ENCODE data around the gene CKAP2L. TPM values are rescaled to one million over a fixed set of nuclear protein-coding genes. Genes with fewer than 3 reads are reported as not detected.

Gene CKAP2L, protein sequence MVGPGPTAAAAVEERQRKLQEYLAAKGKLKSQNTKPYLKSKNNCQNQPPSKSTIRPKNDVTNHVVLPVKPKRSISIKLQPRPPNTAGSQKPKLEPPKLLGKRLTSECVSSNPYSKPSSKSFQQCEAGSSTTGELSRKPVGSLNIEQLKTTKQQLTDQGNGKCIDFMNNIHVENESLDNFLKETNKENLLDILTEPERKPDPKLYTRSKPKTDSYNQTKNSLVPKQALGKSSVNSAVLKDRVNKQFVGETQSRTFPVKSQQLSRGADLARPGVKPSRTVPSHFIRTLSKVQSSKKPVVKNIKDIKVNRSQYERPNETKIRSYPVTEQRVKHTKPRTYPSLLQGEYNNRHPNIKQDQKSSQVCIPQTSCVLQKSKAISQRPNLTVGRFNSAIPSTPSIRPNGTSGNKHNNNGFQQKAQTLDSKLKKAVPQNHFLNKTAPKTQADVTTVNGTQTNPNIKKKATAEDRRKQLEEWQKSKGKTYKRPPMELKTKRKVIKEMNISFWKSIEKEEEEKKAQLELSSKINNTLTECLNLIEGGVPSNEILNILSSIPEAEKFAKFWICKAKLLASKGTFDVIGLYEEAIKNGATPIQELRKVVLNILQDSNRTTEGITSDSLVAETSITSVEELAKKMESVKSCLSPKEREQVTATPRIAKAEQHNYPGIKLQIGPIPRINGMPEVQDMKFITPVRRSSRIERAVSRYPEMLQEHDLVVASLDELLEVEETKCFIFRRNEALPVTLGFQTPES
- 1 to 10 TPM; 1.4 to 4.7 TPM for total RNA-seq
- long read RNA-seq, partial matches to known transcripts, result 2 of 3 reads
- long read RNA-seq, other reads (novel, unspliced or antisense), result 1 of 3 reads

- peak; percentile 96 to 97 for DNase-seq
- intact Hi-C loops (cut with DNase I, micrococcal nuclease), result no loop called here
- peak; percentile 99 for ATAC-seq
Observed at GRCh38 chr2:112764071-112765044, at the start of gene CKAP2L. Gene CKAP2L (minus strand): TSS chr2:112764609. CDS start chr2:112764598, 11 bp downstream.

GRCh38 chr2:112813280-112813966 is 49.0 kb upstream of the CKAP2L start:
- intact Hi-C loops (cut with DNase I, micrococcal nuclease), result no loop called here
- ATAC-seq, result no peak
- DNase-seq, result no peak

DNA sequence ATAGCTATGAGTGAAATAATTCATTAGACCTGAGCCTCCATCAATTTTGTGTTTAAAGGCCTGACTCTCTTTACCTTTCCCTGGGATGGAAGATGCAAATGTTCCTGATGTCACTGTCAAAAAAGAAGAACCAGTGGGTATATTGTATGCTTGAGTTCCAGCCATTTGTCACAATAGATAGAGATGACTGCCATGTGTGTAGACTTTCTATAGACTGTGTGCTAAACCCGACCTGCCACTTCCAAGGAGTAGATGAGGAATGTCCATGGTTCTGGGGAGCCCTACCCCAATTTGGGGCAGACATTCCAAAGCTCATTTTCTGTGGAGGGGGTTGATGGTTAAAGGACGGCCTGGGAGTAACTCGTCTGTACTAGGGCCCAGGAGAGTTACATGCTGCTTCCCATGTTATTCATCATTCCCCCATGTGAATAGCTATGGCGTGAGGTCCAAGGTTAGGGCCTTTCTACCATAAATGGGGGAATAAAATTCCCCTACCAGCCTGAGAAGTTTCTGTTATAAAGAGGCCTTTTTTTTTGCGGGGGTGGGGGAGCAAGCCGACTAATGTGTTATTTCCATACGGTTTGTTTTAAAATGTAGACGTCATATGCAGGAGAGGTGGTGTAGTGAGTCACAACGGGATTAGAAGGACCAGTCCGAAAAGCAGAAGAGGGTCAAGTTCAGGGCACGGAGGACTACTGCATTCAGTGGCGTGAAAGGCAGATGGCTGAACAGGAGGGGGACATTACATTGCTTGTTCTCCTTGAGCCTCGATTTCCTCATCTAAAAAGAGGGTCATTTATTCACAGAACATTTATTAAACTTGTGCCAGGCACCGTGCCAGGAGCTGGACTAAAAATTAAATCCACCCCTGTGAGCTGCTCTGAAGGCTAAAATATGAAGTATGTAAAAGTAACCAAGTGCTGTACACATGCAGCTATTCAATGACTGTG is 48.2 kb upstream of the CKAP2L start:
- no peak for ATAC-seq
- intact Hi-C loops (cut with DNase I, micrococcal nuclease), result no loop called here
- no peak for DNase-seq

- no peak for DNase-seq
- ATAC-seq, result peak; percentile 93
- intact Hi-C loops (cut with DNase I, micrococcal nuclease), result no loop called here
Observed at GRCh38 chr2:112811841-112812306, 47.5 kb upstream of the CKAP2L start.

DNA sequence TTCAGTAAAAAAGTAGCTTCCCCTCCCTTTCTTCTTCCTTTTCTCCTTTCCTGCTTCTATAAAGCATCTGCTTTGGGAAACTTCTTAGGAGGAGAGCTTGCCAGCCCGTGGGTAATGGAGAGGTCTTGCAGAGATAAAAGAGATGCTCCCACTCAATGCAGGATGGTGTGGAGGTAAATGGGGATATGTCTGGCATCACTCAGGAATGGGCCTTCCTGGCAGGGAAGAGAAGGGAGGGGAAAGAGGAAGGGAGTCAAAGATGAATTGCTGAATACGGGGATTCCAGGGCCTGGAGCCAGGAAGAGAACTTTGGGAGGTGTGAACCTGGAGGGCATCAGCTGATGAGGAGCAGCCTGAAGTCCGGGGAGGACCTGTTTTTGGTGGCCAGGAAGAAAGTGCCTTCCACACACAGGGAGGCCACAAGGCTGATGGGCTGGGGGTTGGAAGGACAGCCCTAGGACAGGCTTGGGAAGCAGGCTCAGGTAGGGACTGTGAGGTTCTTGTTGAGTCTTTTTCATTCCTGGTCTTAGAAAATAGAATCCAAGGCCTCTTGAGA is 46.9 kb upstream of the CKAP2L start:
- intact Hi-C loops (cut with DNase I, micrococcal nuclease), result no loop called here
- ATAC-seq (no peak), DNase-seq (no peak)

GRCh38 chr2:112809112-112809511 is 44.7 kb upstream of the CKAP2L start:
- intact Hi-C loops (cut with DNase I, micrococcal nuclease), result no loop called here
- ATAC-seq, result no peak
- no peak for DNase-seq

DNA sequence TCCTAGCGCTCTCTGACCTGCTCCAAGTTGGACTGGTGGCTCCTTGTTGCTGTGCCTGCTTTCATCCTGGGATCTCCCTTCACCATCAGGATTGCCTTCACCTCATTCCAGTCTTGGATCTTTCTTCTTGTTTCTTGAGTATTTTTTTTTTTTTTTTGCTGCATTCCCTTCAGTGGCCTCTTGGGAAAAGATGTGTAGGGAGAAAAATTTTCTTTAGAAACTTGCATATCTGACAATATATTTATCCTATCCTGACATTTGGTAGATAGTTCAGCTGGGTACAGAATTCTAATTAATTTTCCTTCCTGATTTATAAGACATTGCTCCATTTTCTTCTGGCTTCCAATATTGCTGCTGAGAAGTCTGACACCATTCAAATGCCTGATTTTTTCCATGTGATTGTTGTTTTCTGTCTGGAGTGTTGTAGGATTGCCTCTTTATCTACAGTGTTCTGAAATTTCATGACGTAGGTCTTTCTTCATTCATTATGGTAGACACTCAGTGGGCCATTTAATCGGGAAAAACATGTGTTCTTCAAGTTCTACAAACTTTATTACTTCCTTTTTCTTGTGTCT is 42.9 kb upstream of the CKAP2L start:
- DNase-seq, result no peak
- intact Hi-C loops (cut with DNase I, micrococcal nuclease), result no loop called here
- no peak for ATAC-seq

- DNase-seq (no peak), ATAC-seq (no peak)
- intact Hi-C loops (cut with DNase I, micrococcal nuclease), result no loop called here
Observed at GRCh38 chr2:112805542-112805941, 41.1 kb upstream of the CKAP2L start.

DNA sequence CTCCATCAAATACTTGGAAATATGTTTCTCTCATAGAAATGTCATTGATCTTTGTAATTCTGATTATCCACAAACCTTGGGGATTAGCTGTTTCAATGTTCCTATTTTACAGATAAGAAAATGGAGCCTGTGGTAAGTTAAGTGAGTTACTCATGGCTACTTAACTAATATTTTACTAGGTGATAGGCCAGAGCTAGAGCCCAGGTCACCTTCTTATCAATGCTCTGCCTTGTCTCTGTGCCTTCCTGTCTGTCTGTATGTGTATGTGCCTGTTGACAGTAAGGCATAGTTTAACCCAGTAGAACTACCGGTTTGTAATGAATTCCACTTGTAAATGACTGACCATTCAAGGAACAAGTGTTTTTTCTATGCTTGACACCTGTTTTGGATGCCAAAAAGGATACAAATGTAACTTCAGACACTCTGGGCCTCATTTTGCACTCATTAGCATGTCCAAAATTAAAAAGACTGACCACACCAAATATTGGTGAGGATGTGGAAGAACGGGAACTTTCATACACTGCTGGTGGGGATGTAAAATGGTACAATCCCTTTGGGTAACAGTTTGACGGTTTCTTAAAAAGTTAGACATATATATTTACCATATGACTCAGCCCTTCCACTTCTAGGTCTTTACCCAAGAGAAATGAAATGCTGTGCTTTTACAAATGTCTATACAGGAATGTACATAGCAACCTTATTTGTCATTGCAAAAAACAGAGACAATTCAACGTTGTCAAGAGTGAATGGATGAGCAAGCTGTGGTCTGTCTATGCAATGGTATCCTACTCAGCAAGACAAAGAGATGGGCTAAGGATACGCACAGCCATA is 39.5 kb upstream of the CKAP2L start:
- no peak for DNase-seq
- ATAC-seq, result no peak
- intact Hi-C loops (cut with DNase I, micrococcal nuclease), result no loop called here

GRCh38 chr2:112800881-112801583 is 36.6 kb upstream of the CKAP2L start:
- intact Hi-C loops (cut with DNase I, micrococcal nuclease), result no loop called here
- DNase-seq, result no peak
- no peak for ATAC-seq

GRCh38 chr2:112798979-112799975 is 34.9 kb upstream of the CKAP2L start:
- intact Hi-C loops (cut with DNase I, micrococcal nuclease), result no loop called here
- ATAC-seq (no peak), DNase-seq (no peak)

- intact Hi-C loops (cut with DNase I, micrococcal nuclease), result no loop called here
- ATAC-seq, result no peak
- DNase-seq, result no peak
Observed at GRCh38 chr2:112796486-112796885, 32.1 kb upstream of the CKAP2L start.

- no peak for DNase-seq
- no peak for ATAC-seq
- intact Hi-C loops (cut with DNase I, micrococcal nuclease), result no loop called here
Observed at GRCh38 chr2:112795774-112796173, 31.4 kb upstream of the CKAP2L start.

DNA sequence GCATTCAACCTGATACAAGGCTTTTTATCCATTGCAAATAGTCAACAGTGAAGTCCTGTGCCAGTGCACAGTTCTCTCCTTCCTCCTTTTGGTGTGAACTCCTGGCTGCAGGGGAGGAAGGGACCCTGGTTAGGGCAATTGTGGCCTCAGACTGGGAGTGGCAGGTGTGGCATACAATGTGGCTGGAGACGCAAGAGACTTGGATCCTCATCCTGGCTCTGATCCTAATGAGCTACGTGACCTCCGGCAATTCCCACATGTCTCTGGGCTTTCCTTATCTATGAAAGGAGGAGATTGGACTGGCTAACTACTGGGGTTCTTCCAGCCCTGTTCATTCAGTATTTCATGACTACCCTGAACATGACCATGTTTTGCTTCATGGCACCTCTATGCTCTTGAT is 30.4 kb upstream of the CKAP2L start:
- DNase-seq, result peak; percentile 30 to 41
- peak; percentile 97 for ATAC-seq
- intact Hi-C loops (cut with DNase I, micrococcal nuclease), result no loop called here
